ENCODE results near the gene GLRX3.

DNA sequence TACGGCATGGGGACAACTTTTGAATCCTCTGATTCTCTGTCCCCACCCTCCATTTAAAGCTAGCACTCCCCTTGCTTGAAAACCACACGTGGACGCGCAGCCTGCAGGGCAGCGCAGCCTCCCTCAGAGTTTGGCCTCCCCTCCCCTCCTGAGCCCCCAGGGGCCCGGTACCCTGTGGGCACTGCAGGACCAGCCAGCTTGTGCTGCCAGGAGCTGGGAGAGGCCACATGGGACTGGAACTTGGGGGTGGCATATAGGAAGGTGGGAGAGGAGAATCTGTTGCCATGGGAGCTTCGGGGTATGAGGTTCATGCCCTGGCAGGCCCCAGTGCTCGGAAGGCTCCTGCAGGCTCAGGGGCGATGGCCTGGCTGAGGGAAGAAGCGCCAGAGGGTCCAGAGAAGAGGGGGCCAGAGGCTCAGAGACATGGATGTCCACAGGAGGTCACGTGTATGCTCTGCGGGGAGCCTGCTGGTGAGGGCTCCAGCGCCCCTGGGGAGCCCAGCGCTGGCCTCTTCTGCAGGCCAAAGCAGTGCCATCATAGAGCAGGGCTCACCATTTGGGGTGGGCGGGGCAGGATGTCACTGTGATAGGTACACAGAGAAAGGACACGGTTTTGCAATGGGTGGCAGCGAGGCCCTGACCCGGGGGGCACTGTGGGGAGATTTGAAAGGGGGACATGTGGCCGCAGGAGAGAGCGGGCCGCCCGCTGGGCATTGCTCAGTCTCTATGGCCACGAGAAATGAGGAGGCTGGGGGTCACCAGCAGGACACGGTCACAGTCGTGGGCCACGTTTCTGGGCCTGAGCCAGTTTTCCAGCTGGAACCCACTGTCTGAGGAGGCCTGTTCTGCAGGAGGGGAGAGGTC is 64.2 kb downstream of the GLRX3 start:
- TF ChIP-seq CTCF (conservative IDR thresholded peaks at IDR 0.05; ENCODE audit: low read length) (no peak), EZH2phosphoT487 (IDR thresholded peaks at IDR 0.05; ENCODE audit: borderline replicate concordance) (no peak)
